ENCODE data around the gene PACS2. TPM values are rescaled to one million over a fixed set of nuclear protein-coding genes. Genes with fewer than 3 reads are reported as not detected.

PACS2 gene
- polyA plus RNA-seq, 1 of the 3 experiments (the other 2 are of a cell fraction) = 42.7 TPM

DNA sequence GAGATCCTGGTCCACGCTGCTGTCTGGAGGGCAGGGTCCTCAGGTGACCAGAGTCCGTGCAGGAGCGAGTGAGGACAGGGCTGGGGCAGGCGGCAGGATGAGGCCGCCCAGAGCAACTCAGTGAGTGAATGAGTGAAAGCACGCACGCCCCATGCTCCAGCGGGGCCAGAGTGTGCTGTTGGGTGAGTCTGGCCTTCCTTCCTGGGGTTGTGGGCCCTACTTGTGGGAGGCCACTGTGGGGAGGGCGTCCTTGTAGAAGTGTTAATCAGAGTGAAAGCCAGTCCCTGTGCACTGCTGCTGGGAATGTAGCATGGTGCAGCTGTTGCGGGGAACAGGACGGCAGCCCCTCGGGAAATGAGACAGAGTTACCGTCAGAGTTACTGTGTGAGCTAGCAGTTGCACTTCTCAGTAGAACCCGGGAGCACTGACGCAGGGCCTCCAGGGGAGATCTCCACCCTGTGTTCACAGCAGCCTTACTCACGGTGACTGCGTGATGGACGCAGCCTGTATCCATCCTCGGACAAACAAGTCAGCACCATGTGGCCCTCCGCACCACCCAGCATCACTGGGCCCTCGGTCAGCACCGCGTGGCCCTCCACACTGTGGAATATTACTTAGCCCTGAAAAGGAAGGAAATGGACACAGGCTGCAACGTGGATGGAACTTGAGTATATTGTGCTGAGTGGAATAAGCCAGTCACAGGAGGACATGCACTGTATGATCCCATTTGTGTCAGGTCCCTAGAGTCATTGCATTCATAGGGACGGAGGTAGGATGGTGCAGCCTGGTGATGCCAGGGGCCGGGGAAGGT lies 22.1 kb downstream of the PACS2 start:
- no peaks in the 10 kb centered on the region for H3F3A ChIP-seq (replicated peaks; ENCODE audit: insufficient read depth)
- no peak overlapping the region for H3K9ac ChIP-seq
- H3K27ac ChIP-seq (ENCODE audit: low read depth in 2 of 2, low read length in 1 of 2) = no peak overlapping the region; a peak in 1 of 4 replicates
- peaks cover 0 to 53% of the 10 kb centered on the region in 2 experiments; a peak in 1 of 4 replicates for H3K4me1 ChIP-seq (ENCODE audit: control insufficient read depth in 1 of 2, insufficient read depth in 2 of 2, low read depth in 1 of 2, low read length in 1 of 2)
- WGBS (ENCODE audit: low lambda C conversion rate) = 95% methylated on average over 18 of the region's 26 CpGs
- H2AFZ ChIP-seq (ENCODE audit: low read depth) = no peak overlapping the region
- no peaks in the 10 kb centered on the region for H3K9me2 ChIP-seq
- CTCF ChIA-PET = interaction anchor here (1.1 kb wide), 1 partner anchor 15 kb away, joined by 3 read pairs; no protein-coding TSS in a partner anchor
- POLR2A ChIA-PET = no interaction called here
- peaks cover 17% of the 10 kb centered on the region for H3K79me2 ChIP-seq (ENCODE audit: insufficient read depth)
- H3K4me2 ChIP-seq = no peak overlapping the region
- H3K9me3 ChIP-seq = no peaks in the 10 kb centered on the region
- H4K20me1 ChIP-seq (ENCODE audit: insufficient read depth) = peaks cover 70% of the 10 kb centered on the region
- H3K27me3 ChIP-seq (ENCODE audit: insufficient read depth) = no peaks in the 10 kb centered on the region
- H3K4me3 ChIP-seq (ENCODE audit: low read depth in 2 of 2, low read length in 1 of 2) = no peak overlapping the region
- no peak for DNase-seq
- no peak for TF ChIP-seq RCOR1 (IDR thresholded peaks at IDR 0.05; ENCODE audit: low read length)
- TF ChIP-seq, protein P1, sequence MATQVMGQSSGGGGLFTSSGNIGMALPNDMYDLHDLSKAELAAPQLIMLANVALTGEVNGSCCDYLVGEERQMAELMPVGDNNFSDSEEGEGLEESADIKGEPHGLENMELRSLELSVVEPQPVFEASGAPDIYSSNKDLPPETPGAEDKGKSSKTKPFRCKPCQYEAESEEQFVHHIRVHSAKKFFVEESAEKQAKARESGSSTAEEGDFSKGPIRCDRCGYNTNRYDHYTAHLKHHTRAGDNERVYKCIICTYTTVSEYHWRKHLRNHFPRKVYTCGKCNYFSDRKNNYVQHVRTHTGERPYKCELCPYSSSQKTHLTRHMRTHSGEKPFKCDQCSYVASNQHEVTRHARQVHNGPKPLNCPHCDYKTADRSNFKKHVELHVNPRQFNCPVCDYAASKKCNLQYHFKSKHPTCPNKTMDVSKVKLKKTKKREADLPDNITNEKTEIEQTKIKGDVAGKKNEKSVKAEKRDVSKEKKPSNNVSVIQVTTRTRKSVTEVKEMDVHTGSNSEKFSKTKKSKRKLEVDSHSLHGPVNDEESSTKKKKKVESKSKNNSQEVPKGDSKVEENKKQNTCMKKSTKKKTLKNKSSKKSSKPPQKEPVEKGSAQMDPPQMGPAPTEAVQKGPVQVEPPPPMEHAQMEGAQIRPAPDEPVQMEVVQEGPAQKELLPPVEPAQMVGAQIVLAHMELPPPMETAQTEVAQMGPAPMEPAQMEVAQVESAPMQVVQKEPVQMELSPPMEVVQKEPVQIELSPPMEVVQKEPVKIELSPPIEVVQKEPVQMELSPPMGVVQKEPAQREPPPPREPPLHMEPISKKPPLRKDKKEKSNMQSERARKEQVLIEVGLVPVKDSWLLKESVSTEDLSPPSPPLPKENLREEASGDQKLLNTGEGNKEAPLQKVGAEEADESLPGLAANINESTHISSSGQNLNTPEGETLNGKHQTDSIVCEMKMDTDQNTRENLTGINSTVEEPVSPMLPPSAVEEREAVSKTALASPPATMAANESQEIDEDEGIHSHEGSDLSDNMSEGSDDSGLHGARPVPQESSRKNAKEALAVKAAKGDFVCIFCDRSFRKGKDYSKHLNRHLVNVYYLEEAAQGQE (IDR thresholded peaks at IDR 0.05; ENCODE audit: low read depth, low read length) = no peak
- no peaks in the 10 kb centered on the region for H3K36me3 ChIP-seq (replicated peaks in 1 of 2; ENCODE audit: control insufficient read depth in 1 of 2, insufficient read depth in 2 of 2, low read length in 1 of 2)

DNA sequence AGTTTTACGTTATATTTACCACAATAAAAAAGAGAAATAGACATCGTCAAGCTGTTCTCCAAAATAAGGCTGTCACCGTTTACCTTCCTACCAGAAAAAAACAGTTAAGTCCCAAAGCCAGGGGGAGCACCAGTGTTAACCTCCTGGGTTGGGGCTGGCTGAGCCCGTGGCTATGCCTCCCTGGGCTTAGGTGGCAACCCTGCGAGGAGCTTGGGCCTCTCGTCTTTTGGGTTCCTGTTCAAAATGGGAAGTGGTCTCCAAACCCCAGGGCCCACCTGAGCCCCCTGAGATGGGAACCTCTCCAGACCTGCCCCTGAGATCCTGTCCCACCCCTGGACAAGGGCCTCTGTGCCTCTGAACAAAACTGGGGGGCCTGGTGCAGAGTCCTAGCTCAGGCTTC lies 22.9 kb downstream of the PACS2 start:
- no peak overlapping the region for H3K9ac ChIP-seq
- no peak overlapping the region for H3K4me2 ChIP-seq
- no peak for TF ChIP-seq RFX5 (IDR thresholded peaks at IDR 0.05; ENCODE audit: low read length)
- no peak for TF ChIP-seq MEF2A (IDR thresholded peaks at IDR 0.05; ENCODE audit: borderline replicate concordance, low read depth)
- no peak for TF ChIP-seq CHD2 (IDR thresholded peaks at IDR 0.05; ENCODE audit: low read length, partially characterized antibody)
- peaks cover 0 to 48% of the 10 kb centered on the region in 2 experiments; a peak in 1 of 4 replicates for H3K4me1 ChIP-seq (ENCODE audit: control insufficient read depth in 1 of 2, insufficient read depth in 2 of 2, low read depth in 1 of 2, low read length in 1 of 2)
- H4K20me1 ChIP-seq (ENCODE audit: insufficient read depth) = peaks cover 78% of the 10 kb centered on the region
- no peak overlapping the region for H3K4me3 ChIP-seq (ENCODE audit: low read depth in 2 of 2, low read length in 1 of 2)
- ChIA-PET POLR2A (no interaction called here), CTCF (interaction anchor here (1.1 kb wide), 1 partner anchor 15 kb away, joined by 3 read pairs; no protein-coding TSS in a partner anchor)
- H3K9me3 ChIP-seq = no peaks in the 10 kb centered on the region
- no peak overlapping the region for H2AFZ ChIP-seq (ENCODE audit: low read depth)
- no peak for DNase-seq
- WGBS (ENCODE audit: low lambda C conversion rate) = 93% methylated on average over 5 of the region's 6 CpGs
- H3K27me3 ChIP-seq (ENCODE audit: insufficient read depth) = no peaks in the 10 kb centered on the region
- peaks cover 16% of the 10 kb centered on the region for H3K79me2 ChIP-seq (ENCODE audit: insufficient read depth)
- no peaks in the 10 kb centered on the region for H3F3A ChIP-seq (replicated peaks; ENCODE audit: insufficient read depth)
- no peak overlapping the region for H3K27ac ChIP-seq (ENCODE audit: low read depth in 2 of 2, low read length in 1 of 2)
- no peaks in the 10 kb centered on the region for H3K9me2 ChIP-seq
- H3K36me3 ChIP-seq (replicated peaks in 1 of 2; ENCODE audit: control insufficient read depth in 1 of 2, insufficient read depth in 2 of 2, low read length in 1 of 2) = no peaks in the 10 kb centered on the region

Measured in SK-N-SH (cell line).